Measurements from ENCODE around the gene TPCN1. TPM values are rescaled to one million over a fixed set of nuclear protein-coding genes. Genes with fewer than 3 reads are reported as not detected.
A peak's percentile ranks its signal among the peaks of the same experiment; 100 is the strongest.

Gene TPCN1
- total and polyA plus RNA-seq, 2 experiments from 2014 or later = 16.9 to 32.1 TPM

DNA sequence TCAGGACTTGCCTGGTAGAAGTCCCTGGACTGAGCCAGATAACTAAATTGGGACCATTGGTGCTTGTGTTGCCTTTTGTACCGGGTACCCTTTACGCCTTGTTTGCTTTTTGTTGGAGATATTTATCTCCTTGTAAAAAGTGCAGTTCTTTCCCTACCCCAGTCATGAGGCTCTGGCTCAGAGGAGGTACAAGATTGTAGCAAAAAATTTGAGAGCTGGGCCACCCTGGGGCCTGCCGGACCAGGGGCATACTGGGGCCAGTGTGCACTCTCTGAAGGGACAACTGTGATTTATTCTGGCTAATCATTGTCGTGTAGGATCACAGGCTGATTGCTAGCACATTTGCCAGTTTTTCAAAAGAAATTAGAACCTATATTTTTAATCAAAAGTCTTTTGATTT lies 13.2 kb downstream of the TPCN1 start:
- DNase-seq (ENCODE audit: low spot score) = no peak
- H3K9me3 ChIP-seq (ENCODE audit: low read depth) = no peaks in the 10 kb centered on the region
- WGBS (ENCODE audit: low lambda C conversion rate, missing lambda C conversion rate) = 74% methylated on average over 4 of the region's 4 CpGs
- no peak overlapping the region for H3K4me2 ChIP-seq
- H3K79me2 ChIP-seq = no peaks in the 10 kb centered on the region
- H3K9me2 ChIP-seq (replicated peaks; ENCODE audit: insufficient read depth) = no peaks in the 10 kb centered on the region
- peaks cover 29% of the 10 kb centered on the region for H3K4me1 ChIP-seq (ENCODE audit: insufficient read depth)
- H2AFZ ChIP-seq = no peak overlapping the region
- no peaks in the 10 kb centered on the region for H3K36me3 ChIP-seq (replicated peaks; ENCODE audit: insufficient read depth, low read depth)
- peak overlapping the region; percentile 46 for H3K27ac ChIP-seq
- H4K20me1 ChIP-seq (ENCODE audit: insufficient read depth, poor library complexity, severe bottlenecking) = no peaks in the 10 kb centered on the region
- H3K4me3 ChIP-seq = no peak overlapping the region
- H3K27me3 ChIP-seq = no peaks in the 10 kb centered on the region
- TF ChIP-seq EZH2phosphoT487 (IDR thresholded peaks at IDR 0.05; ENCODE audit: low read depth, severe bottlenecking, unreplicated experiment) (no peak), EZH2 (IDR thresholded peaks at IDR 0.05; ENCODE audit: borderline replicate concordance) (no peak), CTCF (IDR thresholded peaks at IDR 0.05; ENCODE audit: poor library complexity) (no peak)

- H3K9me3 ChIP-seq (ENCODE audit: low read depth) = no peaks in the 10 kb centered on the region
- 100% methylated on average over 6 of the region's 6 CpGs for WGBS (ENCODE audit: low lambda C conversion rate, missing lambda C conversion rate)
- H4K20me1 ChIP-seq (ENCODE audit: insufficient read depth, poor library complexity, severe bottlenecking) = no peaks in the 10 kb centered on the region
- TF ChIP-seq CTCF (IDR thresholded peaks at IDR 0.05; ENCODE audit: poor library complexity) = no peak
- no peak for TF ChIP-seq EZH2phosphoT487 (IDR thresholded peaks at IDR 0.05; ENCODE audit: low read depth, severe bottlenecking, unreplicated experiment)
- no peak for TF ChIP-seq EZH2 (IDR thresholded peaks at IDR 0.05; ENCODE audit: borderline replicate concordance)
- H3K9me2 ChIP-seq (replicated peaks; ENCODE audit: insufficient read depth) = no peaks in the 10 kb centered on the region
- no peaks in the 10 kb centered on the region for H3K79me2 ChIP-seq
- H3K27me3 ChIP-seq = no peaks in the 10 kb centered on the region
- no peak overlapping the region for H2AFZ ChIP-seq
- no peak overlapping the region for H3K27ac ChIP-seq
- H3K36me3 ChIP-seq (replicated peaks; ENCODE audit: insufficient read depth, low read depth) = no peaks in the 10 kb centered on the region
- no peak for DNase-seq (ENCODE audit: low spot score)
- H3K4me3 ChIP-seq = no peak overlapping the region
- peaks cover 33% of the 10 kb centered on the region for H3K4me1 ChIP-seq (ENCODE audit: insufficient read depth)
- no peak overlapping the region for H3K4me2 ChIP-seq
These were observed 14.7 kb downstream of the TPCN1 start for GRCh38 chr12:113235976-113236375.

GRCh38 chr12:113236539-113237399 lies 15.5 kb downstream of the TPCN1 start:
- Histone ChIP-seq H3K36me3 (replicated peaks; ENCODE audit: insufficient read depth, low read depth) (no peaks in the 10 kb centered on the region), H3K27me3 (no peaks in the 10 kb centered on the region), H2AFZ (no peak overlapping the region), H3K9me2 (replicated peaks; ENCODE audit: insufficient read depth) (no peaks in the 10 kb centered on the region), H3K27ac (peak overlapping the region; percentile 8), H4K20me1 (ENCODE audit: insufficient read depth, poor library complexity, severe bottlenecking) (no peaks in the 10 kb centered on the region), H3K4me3 (no peak overlapping the region), H3K79me2 (no peaks in the 10 kb centered on the region), H3K9me3 (ENCODE audit: low read depth) (no peaks in the 10 kb centered on the region), H3K4me1 (ENCODE audit: insufficient read depth) (peaks cover 32% of the 10 kb centered on the region), H3K4me2 (no peak overlapping the region)
- no peak for TF ChIP-seq EZH2 (IDR thresholded peaks at IDR 0.05; ENCODE audit: borderline replicate concordance)
- TF ChIP-seq CTCF (IDR thresholded peaks at IDR 0.05; ENCODE audit: poor library complexity) = no peak
- no peak for TF ChIP-seq EZH2phosphoT487 (IDR thresholded peaks at IDR 0.05; ENCODE audit: low read depth, severe bottlenecking, unreplicated experiment)
- DNase-seq (ENCODE audit: low spot score) = no peak
- WGBS (ENCODE audit: low lambda C conversion rate, missing lambda C conversion rate) = 83% methylated on average over 5 of the region's 5 CpGs

Data from hepatocyte (in vitro differentiated cells).